Breast epithelium (tissue), 3 donors: Measurements from ENCODE around the gene NR2F1.

Experiments used
- CTCF ChIP-seq, 3 donors: fragments of 450-650 bp; IDR thresholded peaks; one replicate each; pipeline ENCODE4 v1.5.1; 2016 to 2017; ENCODE audit warnings: antibody characterized with exemption in 3 of 3, mild to moderate bottlenecking in 3 of 3, moderate library complexity in 3 of 3
- POLR2A ChIP-seq: fragments of 450-650 bp; IDR thresholded peaks from one replicate; pipeline ENCODE4 v1.6.1; 2016; ENCODE audit warnings: antibody characterized with exemption, mild to moderate bottlenecking, moderate library complexity
- POLR2AphosphoS5 ChIP-seq, 3 donors: sonication (generic); formaldehyde crosslinking; IDR thresholded peaks; one replicate each; pipeline ENCODE4 v1.6.1; 2017; ENCODE audit warnings: antibody characterized with exemption in 3 of 3

GRCh38 chr5:93572101-93572607, 10.9 kb upstream of the NR2F1 start:
- TF ChIP-seq CTCF (IDR thresholded peaks at IDR 0.05) (no peak), POLR2AphosphoS5 (IDR thresholded peaks at IDR 0.05) (no peak), POLR2A (no peak)
